GM21619 (cell line): ENCODE results near the gene GTPBP6.
"Not testable (repeated sequence)": the region's sequence is repeated elsewhere in the genome, so short reads cannot be mapped to it uniquely, and the experiment has no call there.

ENCODE experiments used
- ATAC-seq: cut with Tn5 transposase; IDR thresholded peaks from one replicate; pipeline ENCODE4 v1.9.1; 2021; ENCODE audit not compliant: unreplicated experiment

The GTPBP6 gene

DNA sequence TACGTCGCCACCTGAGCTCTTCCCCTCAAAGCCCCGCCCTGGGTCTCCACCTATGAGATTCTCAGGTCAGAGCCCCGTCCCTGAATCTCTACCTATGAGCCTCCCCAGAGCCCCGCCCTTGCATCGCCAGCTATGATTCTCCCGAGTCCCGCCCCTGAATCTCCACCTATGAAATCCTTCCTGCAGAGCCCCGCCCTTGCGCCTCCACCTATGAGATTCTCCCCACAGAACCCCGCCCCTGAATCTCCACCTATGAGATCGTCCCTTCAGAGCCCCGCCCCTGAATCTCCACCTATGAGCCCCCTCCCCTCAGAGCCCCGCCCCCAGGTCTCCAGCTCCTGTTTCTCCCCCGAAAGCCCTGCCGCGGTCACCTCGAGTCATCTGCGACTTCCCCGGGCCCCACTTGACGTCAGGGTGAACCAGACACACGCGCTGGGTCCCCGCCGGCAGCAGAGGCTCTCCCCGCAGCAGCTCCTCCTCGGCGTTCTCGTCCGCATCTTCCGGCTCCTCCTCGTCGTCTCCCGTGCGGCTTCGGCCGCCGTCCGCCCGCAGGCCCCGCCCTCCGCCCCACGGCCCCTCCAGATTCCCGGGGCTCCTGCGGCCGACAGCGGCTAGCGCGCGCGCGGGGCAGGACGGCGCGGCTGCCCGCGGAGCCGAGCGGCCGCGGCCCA is 393 bp downstream of the GTPBP6 start:
- peak; percentile 55 for ATAC-seq

DNA sequence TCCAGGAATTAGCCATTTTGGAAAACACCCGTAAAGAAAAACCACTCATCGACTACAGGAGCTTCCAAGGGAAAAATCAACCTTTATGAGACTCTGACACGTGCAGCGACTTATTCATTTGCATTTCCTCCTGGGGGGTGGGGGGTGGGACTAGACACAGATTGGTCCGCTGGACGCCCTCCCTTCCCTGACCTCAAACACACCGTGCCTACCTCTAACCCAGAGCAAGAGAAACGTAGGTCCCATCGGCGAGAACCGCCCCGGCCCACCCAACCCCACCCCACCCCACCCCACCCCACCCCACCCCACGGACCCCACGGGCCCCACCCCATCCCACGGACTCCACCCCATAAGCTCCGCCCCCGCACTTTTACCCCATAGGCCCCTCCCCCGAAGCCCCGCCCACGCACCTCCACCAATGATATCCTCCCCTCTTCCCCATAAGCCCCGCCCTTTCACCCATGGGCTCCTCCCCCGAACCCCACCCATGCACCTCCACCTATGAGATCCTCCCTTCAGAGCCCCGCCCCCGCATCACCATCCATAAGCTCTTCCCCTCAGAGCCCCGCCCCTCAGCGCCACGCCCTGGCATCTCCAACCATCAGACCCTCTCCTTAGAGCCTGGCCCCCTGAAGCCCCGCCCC is 1.1 kb downstream of the GTPBP6 start:
- no peak for ATAC-seq

DNA sequence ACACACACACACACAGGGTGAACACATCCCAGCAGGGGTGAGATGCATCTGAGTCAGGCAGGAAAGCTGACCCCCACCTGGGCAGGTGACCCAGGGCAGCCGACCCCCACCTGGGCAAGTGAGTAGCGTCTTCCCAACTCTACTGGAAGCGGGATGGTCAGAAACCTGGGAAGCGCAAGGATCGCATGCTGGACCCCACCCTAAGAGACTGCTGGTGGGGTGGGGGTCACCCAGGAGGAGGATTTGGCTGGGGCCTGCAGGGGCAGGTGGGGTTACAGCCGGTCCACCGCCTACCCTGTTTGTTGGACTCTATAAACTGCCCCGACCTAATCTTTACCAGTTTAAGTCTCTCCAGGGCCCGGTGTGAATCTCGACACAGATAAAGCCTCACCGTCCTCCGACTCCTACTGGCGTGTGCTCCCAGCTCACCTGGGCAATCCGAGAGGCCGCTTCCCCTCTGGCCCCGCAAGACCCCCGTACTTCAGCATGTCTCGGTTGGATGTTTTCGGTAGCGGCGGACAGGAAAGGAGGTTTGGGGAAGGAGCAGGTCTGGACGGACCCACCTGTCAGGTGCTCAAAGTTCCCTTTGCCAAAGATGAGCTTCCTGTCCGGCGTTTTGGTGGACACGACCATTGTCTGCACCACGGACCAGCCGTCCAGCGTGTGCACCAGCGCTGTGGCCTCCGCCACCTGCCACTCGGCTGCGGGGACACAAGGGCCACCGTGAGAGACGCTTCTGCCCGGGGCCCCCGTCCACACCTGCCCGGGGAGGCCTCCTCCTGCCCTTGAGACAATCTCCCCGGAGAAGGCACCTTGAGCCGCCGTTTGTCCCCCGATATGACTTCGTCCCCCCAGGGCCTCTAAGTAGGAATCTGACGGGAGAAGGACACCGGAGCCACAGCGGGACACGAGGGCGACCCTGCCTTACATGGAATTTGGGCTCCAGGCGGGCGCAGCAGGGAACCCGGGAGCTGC is 2.0 kb downstream of the GTPBP6 start:
- no peak for ATAC-seq

DNA sequence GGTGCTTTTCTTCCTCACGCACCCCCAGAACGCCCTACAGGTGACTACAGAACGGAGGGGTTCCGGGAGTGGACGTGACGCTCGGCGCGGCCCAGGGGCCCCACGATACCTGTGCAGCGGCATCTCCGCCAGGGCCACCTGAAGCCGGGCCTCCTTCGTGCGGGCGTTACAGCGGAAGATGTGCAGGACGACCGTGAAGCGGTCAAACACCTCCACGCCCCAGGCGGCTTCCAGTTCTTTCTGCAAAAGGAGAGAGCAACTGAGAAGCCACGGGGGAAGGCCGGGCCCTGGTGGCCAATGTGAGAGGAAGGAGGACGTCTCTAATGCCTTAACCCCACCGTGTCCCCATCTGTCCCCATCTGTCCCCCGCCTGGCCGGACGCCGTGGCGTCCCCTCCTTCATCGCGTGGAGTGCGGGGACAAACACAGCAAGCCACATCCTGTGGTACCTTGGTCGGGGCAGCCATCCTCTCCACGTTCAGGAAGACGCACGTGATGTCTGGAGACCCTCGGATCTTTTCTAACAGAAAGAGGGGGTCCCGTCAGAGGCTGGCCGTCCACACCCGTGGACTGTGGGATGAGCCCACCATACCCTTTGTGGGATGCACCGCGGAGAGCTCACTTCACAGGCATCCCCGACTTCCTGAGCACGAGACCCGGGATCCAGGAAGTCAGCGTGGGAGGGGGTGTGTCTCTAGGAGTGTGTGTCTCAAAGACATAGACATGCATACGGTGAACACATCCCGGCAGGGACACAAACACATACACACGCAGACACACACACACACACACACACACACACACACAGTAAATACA is 3.6 kb downstream of the GTPBP6 start:
- ATAC-seq = no peak

DNA sequence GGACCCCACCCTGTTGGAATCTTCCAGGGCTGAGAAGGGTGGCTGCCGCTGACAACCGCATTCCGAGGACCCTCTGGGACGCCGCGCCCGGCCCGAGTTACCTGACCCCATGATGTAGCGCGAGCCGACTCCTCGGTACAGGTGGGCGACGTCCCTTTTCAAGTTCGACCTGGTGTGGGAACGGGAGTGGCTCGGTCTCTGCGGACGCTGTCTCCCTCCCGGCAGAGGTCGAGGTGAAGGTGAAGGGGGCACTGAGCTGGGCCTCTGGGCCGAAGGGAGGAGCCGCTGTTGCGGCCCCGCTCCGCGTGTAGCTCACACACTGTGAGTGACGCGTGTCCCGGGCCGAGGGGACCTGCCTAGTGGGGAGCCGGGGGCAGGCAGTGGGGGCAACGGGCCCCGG is 4.5 kb downstream of the GTPBP6 start:
- ATAC-seq = no peak

DNA sequence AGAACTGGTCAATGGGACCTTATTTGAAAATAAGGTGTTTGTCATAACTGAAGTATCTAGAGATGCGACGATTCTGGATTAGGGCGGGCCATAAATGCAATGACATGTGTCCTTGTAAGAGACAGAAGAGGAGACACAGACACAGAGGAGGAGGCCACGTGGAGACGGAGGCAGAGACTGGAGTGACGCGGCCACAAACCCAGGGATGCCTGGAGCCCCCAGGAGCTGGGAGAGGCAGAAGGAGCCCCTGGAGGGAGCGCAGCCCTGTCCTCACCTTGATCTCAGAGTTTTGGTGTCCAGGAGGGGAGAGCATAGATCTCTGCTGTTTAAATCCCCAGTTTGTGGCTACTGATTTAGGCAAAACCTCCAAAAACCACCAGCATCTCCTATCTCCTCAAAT is 5.0 kb downstream of the GTPBP6 start:
- ATAC-seq = no peak

DNA sequence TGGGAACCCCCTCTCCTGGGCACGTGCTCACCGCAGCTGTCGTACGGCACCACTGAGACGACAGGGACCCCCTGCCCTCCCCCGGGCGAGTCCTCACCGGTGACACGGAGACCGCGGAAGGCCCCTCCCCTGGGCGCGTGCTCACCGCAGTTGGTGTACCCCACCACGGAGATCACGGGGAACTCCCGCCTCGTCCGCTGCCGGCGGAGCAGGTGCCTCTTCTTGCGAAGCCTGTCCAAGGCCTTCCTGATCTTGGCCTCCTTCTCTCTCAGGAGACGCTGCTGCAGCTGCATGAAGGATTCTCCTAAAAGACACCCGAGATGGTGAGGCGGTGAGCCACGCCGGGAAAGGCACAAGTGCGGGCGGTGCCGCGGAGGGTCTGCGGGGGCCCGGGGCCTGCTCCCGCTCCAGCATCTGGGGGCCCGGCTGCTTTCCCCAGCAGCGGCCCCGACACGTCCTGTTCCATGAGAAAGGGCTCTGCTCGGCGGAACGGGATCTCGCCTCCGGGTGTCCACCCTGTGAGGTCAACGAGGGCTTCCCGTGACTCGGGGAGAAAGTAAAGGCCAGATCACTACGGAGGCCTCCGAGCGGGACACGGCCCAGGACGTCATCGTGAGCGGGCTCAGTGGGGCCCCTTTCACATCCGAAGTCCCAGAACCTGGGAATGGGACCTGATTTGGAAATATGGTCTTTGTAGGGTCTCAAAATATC is 5.8 kb downstream of the GTPBP6 start:
- no peak for ATAC-seq

DNA sequence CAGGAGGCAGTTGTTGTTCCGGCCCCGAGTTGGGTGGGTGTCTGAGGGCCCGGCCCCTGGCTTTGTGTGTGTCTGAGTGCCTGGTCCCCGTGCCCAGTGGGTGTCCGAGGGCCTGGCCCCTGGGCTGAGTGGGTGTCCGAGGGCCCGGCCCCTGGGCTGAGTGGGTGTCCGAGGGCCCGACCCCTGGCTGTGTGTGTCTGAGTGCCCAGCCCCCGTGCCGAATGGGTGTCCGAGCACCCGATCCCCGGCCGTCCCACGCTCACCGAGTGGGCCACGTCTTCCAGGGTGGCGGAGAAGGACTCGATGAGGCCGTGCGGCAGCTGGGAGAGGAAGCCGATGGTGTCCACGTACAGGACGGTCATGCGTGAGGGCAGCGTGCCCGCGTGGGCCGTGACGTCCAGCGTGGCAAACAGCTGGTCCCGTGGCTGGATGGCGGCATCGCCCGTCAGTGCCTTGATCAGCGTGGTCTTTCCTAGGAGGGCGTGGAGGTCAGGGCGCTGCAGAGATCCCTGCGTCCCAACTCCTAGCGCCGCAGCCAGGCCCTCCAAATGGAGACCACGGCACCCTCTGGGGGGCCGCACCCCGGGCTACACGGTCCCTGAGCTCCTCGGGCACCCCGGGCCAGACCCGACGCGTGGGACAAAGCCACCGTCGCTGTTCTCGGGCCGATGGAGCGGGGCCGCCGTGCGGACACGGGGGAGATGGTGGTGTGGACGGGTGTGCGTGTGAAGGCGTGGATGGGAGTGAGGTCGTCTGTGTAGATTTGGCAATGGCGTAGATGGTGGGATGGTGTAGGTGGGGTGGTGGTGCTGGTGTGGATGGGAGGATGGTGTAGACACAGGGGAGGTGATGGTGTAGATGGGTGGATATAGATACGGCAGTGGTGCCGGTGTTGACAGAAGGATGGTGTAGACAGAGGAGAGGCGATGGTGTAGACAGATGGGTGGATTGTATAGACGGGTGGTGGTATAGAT is 7.2 kb downstream of the GTPBP6 start:
- ATAC-seq = no peak

DNA sequence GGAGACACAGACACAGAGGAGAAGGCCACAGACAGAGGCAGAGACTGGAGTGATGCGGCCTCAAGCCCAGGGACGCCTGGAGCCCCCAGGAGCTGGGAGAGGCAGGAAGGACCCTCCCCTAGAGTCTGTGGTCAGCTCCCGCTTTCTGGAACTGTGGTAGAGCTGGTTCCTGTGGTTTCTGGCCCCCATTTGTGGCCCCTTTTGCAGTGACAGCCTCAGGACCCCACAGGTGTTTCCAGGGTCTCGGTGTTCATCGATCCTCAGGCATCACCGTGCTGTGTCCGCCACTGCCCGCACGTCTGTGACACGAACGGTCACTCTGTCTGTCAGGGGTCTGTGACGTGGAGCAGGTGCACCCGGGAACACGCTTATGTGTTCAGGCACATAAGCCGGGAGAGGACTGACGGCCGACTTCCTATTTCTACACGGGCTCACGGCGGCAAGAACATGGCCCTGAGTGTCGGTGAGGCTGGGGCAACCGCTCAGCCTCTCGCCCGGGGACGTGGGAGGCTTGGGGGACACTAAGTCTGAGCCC is 7.9 kb downstream of the GTPBP6 start:
- no peak for ATAC-seq

DNA sequence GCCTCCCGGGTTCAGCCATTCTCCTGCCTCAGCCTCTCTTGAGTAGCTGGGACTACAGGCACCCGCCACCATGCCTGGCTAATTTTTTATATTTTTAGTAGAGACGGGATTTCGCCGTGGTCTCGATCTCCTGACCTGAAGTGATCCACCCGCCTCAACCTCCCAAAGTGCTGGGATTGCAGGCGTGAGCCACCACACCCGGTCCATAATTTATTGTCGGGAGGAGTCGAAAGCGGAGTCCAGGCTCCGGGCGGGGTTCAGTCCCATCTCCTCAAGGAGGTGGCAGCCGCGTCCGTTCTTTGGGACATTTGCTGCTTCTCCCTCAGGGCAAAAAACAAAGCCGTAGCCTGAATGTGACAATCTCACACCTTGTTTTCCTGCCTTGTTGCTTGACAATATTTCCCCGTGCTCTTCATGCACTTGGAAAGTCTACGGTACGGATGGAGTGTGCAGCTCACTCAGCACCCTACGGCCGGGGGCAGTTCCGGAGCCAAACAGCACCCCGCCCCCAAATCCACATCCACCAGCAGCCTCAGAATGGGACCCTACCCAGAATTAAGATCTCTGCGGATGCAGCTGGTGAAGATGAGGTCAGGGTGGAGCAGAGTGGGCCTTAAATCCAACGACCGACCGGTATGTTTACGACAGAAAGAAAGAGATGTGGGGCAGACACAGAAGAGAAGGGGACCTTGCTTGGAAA is 9.6 kb downstream of the GTPBP6 start:
- no peak for ATAC-seq

DNA sequence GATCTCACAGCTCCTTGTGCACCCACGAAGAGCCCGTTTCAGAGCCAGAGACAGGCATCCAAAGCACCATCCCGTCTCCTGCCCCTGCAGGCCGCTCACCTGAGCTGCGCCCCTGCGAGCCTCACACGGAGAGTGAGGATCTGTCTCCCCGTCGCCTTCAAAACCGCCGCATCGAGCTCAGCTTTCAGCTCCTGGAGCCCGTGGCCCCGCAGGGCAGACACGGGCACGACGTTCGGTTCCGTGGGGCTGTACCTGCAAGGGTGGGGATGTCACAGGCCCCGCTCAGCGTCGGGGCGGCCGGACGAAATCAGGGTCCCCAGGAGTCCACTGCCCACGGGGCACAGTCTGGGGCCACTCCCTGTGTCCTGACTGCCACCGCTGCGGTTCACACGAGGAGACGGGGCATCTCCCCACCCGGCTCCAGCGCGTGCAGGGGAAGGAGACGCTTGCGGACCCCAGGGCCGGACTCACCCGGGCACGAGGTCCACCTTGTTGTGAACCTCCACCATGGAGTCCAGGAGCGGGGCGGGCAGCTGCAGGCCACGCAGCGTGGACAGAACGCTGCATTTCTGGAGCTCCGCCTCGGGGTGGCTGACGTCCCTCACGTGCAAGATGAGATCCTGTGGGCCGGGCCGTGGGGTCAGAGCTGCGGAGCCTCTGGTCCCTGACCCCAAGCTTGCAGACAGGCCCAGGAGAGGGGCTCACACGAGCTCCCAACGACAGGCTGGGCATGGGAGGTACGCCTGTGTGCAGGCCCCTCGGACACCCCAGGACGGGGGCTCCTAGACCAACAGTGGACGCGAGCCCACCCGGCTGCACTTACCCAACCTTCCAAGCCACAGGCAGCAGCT is 11.1 kb downstream of the GTPBP6 start:
- no peak for ATAC-seq

DNA sequence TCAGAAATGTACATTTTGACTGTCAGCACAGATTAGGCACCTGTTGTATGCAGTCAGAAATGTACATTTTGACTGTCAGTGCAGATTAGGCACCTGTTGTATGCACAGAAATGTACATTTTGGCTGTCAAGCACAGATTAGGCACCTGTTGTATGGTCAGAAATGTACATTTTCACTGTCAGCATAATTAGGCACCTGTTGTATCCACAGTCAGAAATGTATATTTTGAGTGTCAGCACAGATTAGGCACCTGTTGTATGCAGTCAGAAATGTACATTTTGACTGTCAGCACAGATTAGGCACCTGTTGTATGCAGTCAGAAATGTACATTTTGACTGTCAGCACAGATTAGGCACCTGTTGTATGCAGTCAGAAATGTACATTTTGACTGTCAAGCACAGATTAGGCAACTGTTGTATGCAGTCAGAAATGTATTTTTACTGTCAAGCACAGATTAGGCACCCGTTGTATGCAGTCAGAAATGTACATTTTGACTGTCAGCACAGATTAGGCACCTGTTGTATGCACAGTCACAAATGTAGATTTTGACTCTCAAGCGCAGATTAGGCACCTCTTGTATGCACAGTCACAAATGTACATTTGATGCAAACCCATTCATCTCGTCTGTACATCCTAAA is 11.9 kb downstream of the GTPBP6 start:
- not testable (repeated sequence) for ATAC-seq

DNA sequence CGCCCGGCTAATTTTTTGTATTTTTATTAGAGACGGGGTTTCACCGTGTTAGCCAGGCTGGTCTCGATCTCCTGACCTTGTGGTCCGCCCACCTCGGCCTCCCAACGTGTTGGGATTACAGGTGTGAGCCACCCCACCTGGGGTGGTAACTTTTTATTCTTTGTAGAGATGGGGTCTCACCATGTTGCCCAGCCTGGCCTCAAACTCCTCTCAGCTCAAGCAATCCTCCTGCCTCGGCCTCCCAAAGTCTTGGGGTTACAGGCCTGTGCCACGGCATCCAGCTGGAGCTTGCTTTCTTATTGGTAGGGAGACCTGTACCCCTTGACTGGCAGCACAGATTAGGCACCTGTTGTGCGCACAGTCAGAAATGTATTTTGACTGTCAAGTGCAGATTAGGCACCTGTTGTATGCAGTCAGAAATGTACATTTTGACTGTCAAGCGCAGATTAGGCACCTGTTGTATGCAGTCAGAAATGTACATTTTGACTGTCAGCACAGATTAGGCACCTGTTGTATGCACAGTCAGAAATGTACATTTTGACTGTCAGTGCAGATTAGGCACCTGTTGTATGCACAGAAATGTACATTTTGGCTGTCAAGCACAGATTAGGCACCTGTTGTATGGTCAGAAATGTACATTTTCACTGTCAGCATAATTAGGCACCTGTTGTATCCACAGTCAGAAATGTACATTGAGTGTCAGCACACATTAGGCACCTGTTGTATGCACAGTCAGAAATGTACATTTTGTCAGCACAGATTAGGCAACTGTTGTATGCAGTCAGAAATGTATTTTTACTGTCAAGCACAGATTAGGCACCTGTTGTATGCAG is 12.6 kb downstream of the GTPBP6 start:
- not testable (repeated sequence) for ATAC-seq

DNA sequence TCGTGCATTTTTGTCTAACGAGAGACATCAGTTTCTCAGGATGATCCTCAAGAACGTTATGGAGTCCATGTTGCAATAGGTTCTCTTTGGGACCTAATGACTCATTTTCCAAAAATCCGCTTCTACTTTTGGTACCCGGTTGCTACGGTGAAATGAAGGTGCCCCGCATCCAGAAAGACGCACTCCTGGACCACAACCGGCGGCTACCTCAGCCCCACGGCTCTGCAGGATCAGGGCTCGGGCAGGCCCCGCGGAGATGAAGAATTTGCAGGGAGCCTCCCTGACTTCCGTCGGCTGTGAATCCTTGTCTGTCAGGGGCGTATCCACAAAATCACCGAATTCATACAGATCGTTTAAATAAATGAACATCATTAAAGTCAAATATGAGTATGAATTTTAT is 15.6 kb downstream of the GTPBP6 start:
- ATAC-seq = no peak

DNA sequence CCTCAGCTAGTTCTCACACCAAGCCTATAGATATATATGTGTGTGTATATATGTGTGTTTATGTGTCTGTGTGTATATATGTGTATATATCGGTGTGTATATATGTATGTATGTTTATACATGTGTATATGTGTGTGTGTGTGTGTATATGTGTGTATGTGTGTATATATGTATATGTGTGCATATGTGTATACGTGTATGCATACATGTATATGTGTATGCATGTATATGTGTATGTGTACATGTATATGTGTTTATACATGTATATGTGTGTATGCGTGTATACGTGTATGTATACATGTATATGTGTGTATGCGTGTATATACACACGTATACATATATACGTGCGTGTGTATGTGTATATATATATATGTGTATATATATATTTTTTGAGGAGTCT is 18.3 kb downstream of the GTPBP6 start:
- no peak for ATAC-seq

DNA sequence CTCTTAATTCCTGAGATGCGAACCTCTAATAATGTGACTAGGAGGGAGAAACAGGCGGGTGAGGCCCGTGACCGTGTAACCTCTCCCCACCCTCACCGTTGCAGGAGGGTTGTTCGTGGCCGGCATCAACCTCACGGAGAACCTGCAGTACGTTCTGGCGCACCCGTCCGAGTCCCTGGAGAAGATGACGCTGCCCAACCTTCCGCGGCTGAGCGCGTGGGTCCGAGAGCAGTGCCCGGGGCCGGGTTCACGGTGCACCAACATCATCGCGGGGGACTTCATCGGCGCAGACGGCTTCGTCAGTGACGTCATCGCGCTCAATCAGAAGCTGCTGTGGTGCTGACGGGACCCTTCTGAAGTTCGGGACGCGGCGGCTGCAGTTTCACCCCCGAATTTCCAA is 19.6 kb downstream of the GTPBP6 start:
- ATAC-seq = no peak
